ENCODE measurements around the gene EPHA2.

The EPHA2 gene

DNA sequence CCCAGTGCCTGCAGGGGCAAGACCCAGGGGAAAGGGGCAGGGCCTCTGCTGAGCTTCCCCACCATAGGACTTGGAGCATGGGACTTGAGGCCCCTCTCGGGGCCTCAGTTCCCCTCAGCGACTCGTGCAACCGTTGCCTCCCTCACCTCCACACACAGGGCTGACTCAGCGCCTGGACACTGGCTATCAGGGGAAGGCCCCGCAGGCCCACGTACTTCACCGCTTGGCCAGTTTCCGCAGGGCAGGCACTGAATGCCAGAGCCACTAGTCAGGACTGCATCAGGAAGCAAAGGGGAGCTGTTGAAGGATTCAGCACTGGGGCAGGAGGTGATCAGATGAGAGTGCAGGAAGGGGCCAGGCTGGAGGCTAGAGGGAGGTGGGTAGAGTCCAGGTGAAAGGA, 66.9 kb downstream of the EPHA2 start:
- H3K4me2 ChIP-seq: no peak overlapping the region
- H3K4me3 ChIP-seq (IDR thresholded peaks at IDR 0.05; ENCODE audit: insufficient read depth, low read depth, low read length): no peak overlapping the region
- H4K20me1 ChIP-seq (ENCODE audit: insufficient read depth): no peaks in the 10 kb centered on the region
- TF ChIP-seq CTCF (conservative IDR thresholded peaks at IDR 0.05; ENCODE audit: low read depth, low read length): no peak
- H3K27me3 ChIP-seq (ENCODE audit: insufficient read depth, low read depth): peaks cover 8% of the 10 kb centered on the region; the same call in 1 of the 2 replicates
- H3K27ac ChIP-seq: no peak overlapping the region
- no peaks in the 10 kb centered on the region for H3K79me2 ChIP-seq (ENCODE audit: insufficient read depth, low read depth)
- no peak overlapping the region for H2AFZ ChIP-seq (ENCODE audit: low read depth)
- H3K36me3 ChIP-seq (ENCODE audit: insufficient read depth): no peaks in the 10 kb centered on the region
- H3K4me1 ChIP-seq (ENCODE audit: low read depth, poor library complexity, severe bottlenecking): no peaks in the 10 kb centered on the region
- no peak overlapping the region for H3K9ac ChIP-seq

- Histone ChIP-seq H4K20me1 (ENCODE audit: insufficient read depth) (no peaks in the 10 kb centered on the region), H3K4me1 (ENCODE audit: low read depth, poor library complexity, severe bottlenecking) (no peaks in the 10 kb centered on the region), H3K9ac (no peak overlapping the region), H3K27ac (no peak overlapping the region), H3K79me2 (ENCODE audit: insufficient read depth, low read depth) (no peaks in the 10 kb centered on the region), H3K4me2 (no peak overlapping the region), H2AFZ (ENCODE audit: low read depth) (no peak overlapping the region), H3K4me3 (IDR thresholded peaks at IDR 0.05; ENCODE audit: insufficient read depth, low read depth, low read length) (no peak overlapping the region), H3K36me3 (ENCODE audit: insufficient read depth) (no peaks in the 10 kb centered on the region), H3K27me3 (ENCODE audit: insufficient read depth, low read depth) (peaks cover 8% of the 10 kb centered on the region; the same call in 1 of the 2 replicates)
- no peak for TF ChIP-seq CTCF (conservative IDR thresholded peaks at IDR 0.05; ENCODE audit: low read depth, low read length)
These were observed 67.4 kb downstream of the EPHA2 start for GRCh38 chr1:16088351-16088911.

GRCh38 chr1:16087733-16088132, 68.1 kb downstream of the EPHA2 start:
- no peak overlapping the region for H3K4me2 ChIP-seq
- H3K9ac ChIP-seq: no peak overlapping the region
- no peak for TF ChIP-seq CTCF (conservative IDR thresholded peaks at IDR 0.05; ENCODE audit: low read depth, low read length)
- no peaks in the 10 kb centered on the region for H4K20me1 ChIP-seq (ENCODE audit: insufficient read depth)
- H3K4me3 ChIP-seq (IDR thresholded peaks at IDR 0.05; ENCODE audit: insufficient read depth, low read depth, low read length): no peak overlapping the region
- no peaks in the 10 kb centered on the region for H3K79me2 ChIP-seq (ENCODE audit: insufficient read depth, low read depth)
- H2AFZ ChIP-seq (ENCODE audit: low read depth): no peak overlapping the region
- H3K27me3 ChIP-seq (ENCODE audit: insufficient read depth, low read depth): peaks cover 8% of the 10 kb centered on the region; the same call in 1 of the 2 replicates
- H3K36me3 ChIP-seq (ENCODE audit: insufficient read depth): no peaks in the 10 kb centered on the region
- H3K4me1 ChIP-seq (ENCODE audit: low read depth, poor library complexity, severe bottlenecking): no peaks in the 10 kb centered on the region
- H3K27ac ChIP-seq: no peak overlapping the region

DNA sequence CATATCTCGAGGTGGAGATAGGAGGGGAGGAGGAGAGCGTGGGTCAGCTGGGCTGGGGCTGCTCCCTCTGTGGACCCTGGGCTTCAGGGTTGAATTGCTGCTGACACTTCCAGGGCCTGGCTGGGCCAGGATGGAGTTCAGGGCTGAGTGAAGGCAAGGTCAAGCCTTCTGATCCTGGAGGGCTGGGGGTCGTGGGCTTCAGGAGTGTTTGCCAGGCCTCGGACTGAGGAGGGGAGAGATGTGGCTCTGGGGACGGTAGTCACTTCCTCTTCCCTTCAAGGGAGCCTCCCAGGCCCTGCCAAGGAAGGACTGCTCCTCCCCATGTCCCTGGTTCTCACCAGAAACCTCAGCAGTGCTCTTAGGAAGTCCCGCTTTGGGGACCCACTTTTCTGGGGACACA, 70.3 kb downstream of the EPHA2 start:
- no peaks in the 10 kb centered on the region for H3K4me1 ChIP-seq (ENCODE audit: low read depth, poor library complexity, severe bottlenecking)
- H3K36me3 ChIP-seq (ENCODE audit: insufficient read depth): no peaks in the 10 kb centered on the region
- no peak overlapping the region for H3K4me2 ChIP-seq
- H3K79me2 ChIP-seq (ENCODE audit: insufficient read depth, low read depth): no peaks in the 10 kb centered on the region
- peaks cover 5% of the 10 kb centered on the region; the same call in 1 of the 2 replicates for H3K27me3 ChIP-seq (ENCODE audit: insufficient read depth, low read depth)
- no peaks in the 10 kb centered on the region for H4K20me1 ChIP-seq (ENCODE audit: insufficient read depth)
- H3K27ac ChIP-seq: no peak overlapping the region
- H3K9ac ChIP-seq: no peak overlapping the region
- no peak overlapping the region for H2AFZ ChIP-seq (ENCODE audit: low read depth)
- no peak for TF ChIP-seq CTCF (conservative IDR thresholded peaks at IDR 0.05; ENCODE audit: low read depth, low read length)
- H3K4me3 ChIP-seq (IDR thresholded peaks at IDR 0.05; ENCODE audit: insufficient read depth, low read depth, low read length): no peak overlapping the region
